Mucosa of descending colon (tissue), 3 donors: ENCODE results near the gene BACE1. TPM values are rescaled to one million over a fixed set of nuclear protein-coding genes. Genes with fewer than 3 reads are reported as not detected.

ENCODE experiments used
- ATAC-seq: fragments of 200-7000 bp; cut with Tn5 transposase; one replicate; pipeline ENCODE4 v1.9.1; 2020; ENCODE audit warnings: mild to moderate bottlenecking, moderate library complexity
- DNase-seq, 3 donors: peaks; one replicate each; pipeline ENCODE4 v3.0.0-alpha.2; 2020
- H3K36me3 ChIP-seq: fragments of 200-600 bp; one replicate; pipeline ENCODE4 v1.8.0; 2021; ENCODE audit warnings: low read depth, mild to moderate bottlenecking
- H3K4me1 ChIP-seq: fragments of 200-600 bp; one replicate; pipeline ENCODE4 v1.8.0; 2021; ENCODE audit warnings: low read depth, mild to moderate bottlenecking
- H3K4me3 ChIP-seq: fragments of 200-600 bp; one replicate; pipeline ENCODE4 v1.8.0; 2021; ENCODE audit warnings: mild to moderate bottlenecking
- H3K9me3 ChIP-seq: fragments of 200-600 bp; one replicate; pipeline ENCODE4 v1.8.0; 2021; ENCODE audit warnings: mild to moderate bottlenecking
- intact Hi-C, 2 donors: fragments of 100-400 bp; cut with DNase I in 1 of 2; cut with micrococcal nuclease in 1 of 2; formaldehyde crosslinking; loops; one replicate each; pipeline versions ENCODE4 v1.11.0 to v1.11.1; 2022; cut with DNase I, micrococcal nuclease
- total RNA-seq, 3 donors: library from RNA; stranded (reverse); fragmentation: NEBNext Ultra II Directional in 2 of 3; extraction: Animal tissue kit (Norgen Biotek cat#: 25700) in 2 of 3; gene quantifications; one replicate each; pipeline versions ENCODE4 v1.2.1 to v1.2.4, GENCODE V29; 2021 to 2023
- TF ChIP-seq, protein P1 (sequence below): fragments of 200-600 bp; IDR thresholded peaks from one replicate; pipeline ENCODE4 v1.8.0; 2022; ENCODE audit warnings: antibody characterized with exemption, mild to moderate bottlenecking
- donor health status: DM: no; HTN: no; CAD: no; lungs with moderate emphysema.
- donor health status: DM: no; HTN: no; CAD: no.
- donor health status: DM: no; HTN: yes; CAD: no.

BACE1 gene
- total RNA-seq, 3 donors from 2014 or later = 7.8 to 23.0 (median 10.2) TPM

DNA sequence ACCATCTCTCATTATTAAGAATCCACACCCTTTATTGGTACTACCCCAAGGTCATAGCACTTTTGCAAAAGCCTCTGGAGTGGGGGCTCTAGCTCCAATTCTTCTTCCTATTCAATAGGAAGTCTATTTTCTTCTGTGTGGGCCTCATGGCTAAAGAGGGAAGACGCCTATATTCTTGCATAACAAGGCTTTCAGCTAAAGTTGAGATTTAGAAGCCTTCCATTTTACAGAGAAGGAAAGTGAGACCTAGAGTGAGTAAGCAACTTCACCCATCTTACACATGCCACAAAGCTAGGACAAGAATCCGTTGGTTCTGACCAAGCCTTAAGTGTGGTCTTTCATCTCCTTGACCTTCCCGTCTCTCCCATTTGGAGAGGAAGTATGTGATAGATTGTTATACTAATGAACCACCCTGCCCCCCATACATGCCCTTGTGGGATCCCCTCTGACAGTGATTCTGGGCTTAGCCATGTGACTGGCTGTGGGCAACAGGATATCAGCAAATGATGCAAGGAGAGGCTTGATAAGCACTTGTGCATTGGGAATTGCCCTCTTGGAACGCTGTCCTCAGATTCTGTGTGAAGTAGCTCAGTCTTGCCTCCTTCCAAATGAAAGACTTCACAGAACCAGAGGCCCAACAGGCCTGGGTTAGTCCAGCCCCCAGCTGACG lies 12.3 kb downstream of the BACE1 start:
- ATAC-seq (no peak), DNase-seq (no peak)
- Histone ChIP-seq H3K36me3 (no peaks in the 10 kb centered on the region), H3K4me1 (no peaks in the 10 kb centered on the region), H3K9me3 (no peaks in the 10 kb centered on the region), H3K4me3 (no peak overlapping the region)
- TF ChIP-seq, protein P1, sequence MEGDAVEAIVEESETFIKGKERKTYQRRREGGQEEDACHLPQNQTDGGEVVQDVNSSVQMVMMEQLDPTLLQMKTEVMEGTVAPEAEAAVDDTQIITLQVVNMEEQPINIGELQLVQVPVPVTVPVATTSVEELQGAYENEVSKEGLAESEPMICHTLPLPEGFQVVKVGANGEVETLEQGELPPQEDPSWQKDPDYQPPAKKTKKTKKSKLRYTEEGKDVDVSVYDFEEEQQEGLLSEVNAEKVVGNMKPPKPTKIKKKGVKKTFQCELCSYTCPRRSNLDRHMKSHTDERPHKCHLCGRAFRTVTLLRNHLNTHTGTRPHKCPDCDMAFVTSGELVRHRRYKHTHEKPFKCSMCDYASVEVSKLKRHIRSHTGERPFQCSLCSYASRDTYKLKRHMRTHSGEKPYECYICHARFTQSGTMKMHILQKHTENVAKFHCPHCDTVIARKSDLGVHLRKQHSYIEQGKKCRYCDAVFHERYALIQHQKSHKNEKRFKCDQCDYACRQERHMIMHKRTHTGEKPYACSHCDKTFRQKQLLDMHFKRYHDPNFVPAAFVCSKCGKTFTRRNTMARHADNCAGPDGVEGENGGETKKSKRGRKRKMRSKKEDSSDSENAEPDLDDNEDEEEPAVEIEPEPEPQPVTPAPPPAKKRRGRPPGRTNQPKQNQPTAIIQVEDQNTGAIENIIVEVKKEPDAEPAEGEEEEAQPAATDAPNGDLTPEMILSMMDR = no peak
- intact Hi-C loops = no loop called here

DNA sequence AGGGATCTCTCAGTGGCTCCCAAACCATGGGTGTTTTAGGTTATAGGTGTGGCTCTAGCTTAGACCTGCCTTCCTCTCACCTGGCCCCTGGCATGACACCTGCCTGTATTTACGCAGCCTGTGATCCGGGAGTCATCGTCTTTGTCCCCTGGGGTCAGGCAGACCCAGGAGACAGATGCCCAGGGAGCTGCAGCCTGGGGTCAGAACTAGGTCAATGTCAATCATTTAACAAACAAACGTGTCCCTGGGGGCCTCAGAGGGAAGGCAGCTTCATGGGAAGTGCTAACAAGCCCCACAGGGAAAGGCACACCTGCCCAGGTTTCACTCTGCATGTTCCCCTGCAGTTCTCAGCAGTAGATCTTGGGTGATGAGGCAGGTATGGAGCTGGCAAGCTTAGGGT lies 13.0 kb downstream of the BACE1 start:
- no peak for ATAC-seq
- no peak overlapping the region for H3K4me3 ChIP-seq
- intact Hi-C loops = no loop called here
- TF ChIP-seq, protein P1 = no peak
- H3K36me3 ChIP-seq = no peaks in the 10 kb centered on the region
- H3K9me3 ChIP-seq = no peaks in the 10 kb centered on the region
- no peaks in the 10 kb centered on the region for H3K4me1 ChIP-seq
- no peak for DNase-seq

DNA sequence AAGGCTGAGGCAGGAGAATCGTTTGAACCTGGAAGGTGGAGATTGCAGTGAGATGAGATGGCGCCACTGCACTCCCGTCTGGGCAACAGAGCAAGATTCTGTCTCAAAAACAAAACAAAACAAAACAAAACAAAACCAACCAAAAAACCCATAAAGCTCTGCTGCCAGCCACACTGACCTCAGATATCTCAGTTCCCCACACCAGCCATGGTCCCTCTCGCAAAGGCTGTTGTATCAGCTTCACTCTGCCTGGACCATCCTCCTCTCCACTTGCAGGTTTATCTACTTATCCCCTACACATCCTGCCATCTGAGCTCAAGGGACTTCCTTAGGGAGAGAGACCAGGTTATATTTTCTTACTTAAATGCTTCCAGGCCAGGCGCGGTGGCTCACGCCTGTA lies 13.8 kb downstream of the BACE1 start:
- ATAC-seq (no peak), DNase-seq (no peak)
- no peaks in the 10 kb centered on the region for H3K9me3 ChIP-seq
- no peaks in the 10 kb centered on the region for H3K36me3 ChIP-seq
- TF ChIP-seq, protein P1 = no peak
- H3K4me1 ChIP-seq = no peaks in the 10 kb centered on the region
- no peak overlapping the region for H3K4me3 ChIP-seq
- intact Hi-C loops = no loop called here

DNA sequence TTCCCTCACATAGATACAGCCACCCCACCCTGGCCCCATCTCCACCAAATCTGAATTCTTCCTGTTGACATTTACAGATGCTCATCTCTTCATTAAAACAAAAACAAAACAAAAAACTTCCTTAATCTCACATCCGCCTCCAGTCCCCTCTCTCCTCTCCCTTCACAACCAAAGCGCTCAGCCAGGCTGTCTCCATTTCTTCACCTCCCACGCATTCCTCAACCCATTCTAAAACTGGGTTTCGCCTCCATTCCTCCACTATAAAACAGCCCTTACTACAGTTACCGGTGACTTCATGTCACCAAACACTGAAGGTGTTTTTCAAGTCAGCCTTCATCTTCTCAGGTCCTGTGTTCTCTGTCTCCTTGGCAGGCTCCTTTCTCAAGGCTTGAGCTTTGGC lies 15.3 kb downstream of the BACE1 start:
- H3K4me1 ChIP-seq = no peaks in the 10 kb centered on the region
- no peak for DNase-seq
- no peak for ATAC-seq
- intact Hi-C loops = no loop called here
- no peak overlapping the region for H3K4me3 ChIP-seq
- no peaks in the 10 kb centered on the region for H3K36me3 ChIP-seq
- TF ChIP-seq, protein P1 = no peak
- no peaks in the 10 kb centered on the region for H3K9me3 ChIP-seq

DNA sequence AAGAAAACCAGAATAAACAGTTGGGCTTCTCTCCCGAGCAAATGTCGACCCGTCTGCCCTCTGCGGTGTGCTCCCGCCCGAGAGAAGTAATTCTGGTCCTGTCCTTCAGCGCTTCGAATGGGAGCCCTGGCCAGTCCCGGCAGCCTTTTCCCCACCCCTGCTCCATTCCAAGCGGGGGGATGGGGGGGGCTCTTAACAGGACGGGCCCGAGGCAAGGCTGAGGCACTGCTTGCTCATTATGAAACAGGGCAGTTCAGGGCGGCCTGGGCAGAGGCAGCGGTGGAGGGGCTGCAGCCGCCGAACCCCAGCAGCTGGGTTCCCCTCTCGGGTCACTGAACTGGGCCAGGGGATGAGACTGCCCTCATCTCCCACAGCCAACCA lies 15.8 kb downstream of the BACE1 start:
- ATAC-seq = peak; percentile 36

More for the DNA sequence above, 15.8 kb downstream of the BACE1 start:
- H3K9me3 ChIP-seq = no peaks in the 10 kb centered on the region
- H3K4me1 ChIP-seq = no peaks in the 10 kb centered on the region
- TF ChIP-seq, protein P1 = no peak
- intact Hi-C loops = no loop called here
- no peaks in the 10 kb centered on the region for H3K36me3 ChIP-seq
- DNase-seq = peak in 1 of 3 donors; percentile 32
- H3K4me3 ChIP-seq = no peak overlapping the region
